HG02852 (cell line): ENCODE measurements around the gene DCBLD2.
"Not testable (repeated sequence)": the region's sequence is repeated elsewhere in the genome, so short reads cannot be mapped to it uniquely, and the experiment has no call there.

Source experiments
- ATAC-seq: cut with Tn5 transposase; IDR thresholded peaks from one replicate; pipeline ENCODE4 v1.9.1; 2021; ENCODE audit warnings: mild to moderate bottlenecking, moderate library complexity; ENCODE audit not compliant: unreplicated experiment

The DCBLD2 gene

DNA sequence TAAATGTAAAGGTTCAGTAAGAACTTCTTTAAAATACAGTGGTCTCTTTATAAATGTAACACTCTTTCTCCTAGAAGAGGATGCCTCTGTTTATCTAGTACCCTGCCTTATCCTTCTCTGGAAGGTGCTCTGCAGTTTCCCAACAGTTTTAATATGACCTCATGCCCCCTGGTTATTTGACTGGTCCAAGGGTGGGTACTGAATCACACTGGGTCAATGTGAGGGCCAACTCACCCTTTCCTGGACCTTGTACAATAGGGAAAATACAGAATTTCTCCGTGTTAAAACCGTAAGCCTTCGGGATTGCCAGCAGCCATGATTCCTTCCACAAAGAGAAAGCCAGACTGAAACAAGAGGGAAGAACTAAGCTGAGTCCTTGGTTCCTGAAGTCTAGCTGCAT, 9.2 kb downstream of the DCBLD2 start:
- ATAC-seq, result no peak

DNA sequence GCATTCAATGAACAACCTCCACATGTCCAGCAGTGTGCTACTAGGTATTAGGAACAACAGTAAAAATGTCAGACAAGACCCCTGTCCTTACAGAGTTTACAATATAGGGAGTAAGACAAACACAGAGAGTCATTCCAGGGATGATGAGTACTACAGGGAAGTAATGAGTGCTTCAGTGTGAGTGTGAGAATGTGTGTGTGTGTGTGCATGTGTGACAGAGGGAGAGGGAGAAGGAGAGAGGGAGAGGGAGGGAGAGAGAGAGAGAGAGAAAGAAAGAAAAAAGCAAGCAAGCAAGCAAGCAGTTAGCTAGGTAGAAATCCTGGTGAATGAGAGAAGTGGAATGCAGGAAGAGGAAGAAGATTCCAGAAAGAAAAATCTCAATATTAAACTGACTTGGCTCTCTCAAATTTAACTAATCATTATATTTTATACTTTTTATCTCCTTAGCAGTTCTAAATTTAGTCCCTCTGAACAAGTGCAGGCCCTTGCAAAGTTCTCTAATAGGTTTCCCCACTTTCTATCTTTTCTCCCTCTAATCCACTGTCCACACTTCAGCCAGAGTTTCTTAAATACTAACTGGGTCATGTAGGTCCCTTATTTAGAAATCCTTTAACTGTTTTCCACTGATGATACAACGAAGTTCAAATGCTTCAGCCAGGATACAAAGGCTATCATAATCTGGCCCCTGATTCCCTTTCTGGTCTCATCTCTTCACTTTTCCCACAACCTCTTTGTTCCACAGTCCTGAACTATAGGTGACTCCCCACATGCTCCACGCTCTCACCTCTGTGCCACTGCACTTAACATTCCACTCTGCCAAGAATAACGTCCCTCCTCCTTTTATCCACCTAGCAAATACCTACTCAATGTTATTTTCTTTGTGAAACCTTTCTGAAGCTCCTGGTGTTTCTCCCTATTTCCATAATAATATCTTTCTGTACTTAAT, 10.3 kb downstream of the DCBLD2 start:
- no peak for ATAC-seq

DNA sequence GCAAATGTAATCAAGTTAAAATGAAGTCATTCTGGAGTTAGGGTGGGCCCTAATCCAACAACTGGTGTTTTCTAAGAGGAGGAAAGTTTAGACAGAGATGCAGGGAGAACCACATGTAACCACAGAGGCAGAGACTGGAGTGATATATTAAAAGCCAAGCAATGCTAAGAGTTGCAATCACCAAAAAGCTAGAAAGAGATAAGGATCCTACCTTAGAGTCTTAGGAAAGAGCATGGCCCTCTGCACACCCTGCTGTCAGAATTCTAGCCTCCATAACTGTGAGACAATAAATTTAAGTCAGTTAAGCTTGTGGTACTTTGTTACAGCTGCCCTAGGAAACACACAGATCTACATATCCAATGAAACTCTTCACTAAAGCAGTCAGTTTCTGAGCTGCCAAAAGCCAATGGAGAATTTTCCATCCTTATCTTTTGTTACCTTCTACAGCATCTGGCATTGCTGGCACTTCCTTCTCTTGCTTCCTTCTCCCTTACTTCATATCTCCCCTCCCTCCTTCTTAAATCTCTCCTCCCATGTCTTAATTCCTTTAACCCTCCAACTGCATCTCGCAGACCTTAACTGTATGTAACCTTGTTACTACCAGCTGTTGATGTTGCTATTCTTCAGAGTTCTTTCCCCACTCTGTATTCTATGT, 11.2 kb downstream of the DCBLD2 start:
- no peak for ATAC-seq

DNA sequence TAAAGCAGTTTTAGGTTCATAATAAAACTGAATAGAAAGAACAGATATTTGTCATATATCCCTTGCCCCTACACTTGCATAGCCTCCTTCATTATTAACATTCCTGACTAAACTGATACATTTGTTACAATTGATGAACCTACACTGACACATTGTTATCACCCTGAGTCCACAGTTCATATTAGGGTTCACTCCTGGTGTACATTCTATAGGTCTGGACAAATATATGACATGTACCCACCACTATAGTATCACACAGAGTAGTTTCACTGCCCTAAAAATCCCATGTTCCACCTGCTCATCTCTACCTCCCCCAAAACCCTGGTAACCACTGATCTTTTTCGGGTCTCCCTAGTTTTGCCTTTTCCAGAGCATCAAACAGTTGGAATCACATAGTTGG, 13.8 kb downstream of the DCBLD2 start:
- ATAC-seq, result no peak

DNA sequence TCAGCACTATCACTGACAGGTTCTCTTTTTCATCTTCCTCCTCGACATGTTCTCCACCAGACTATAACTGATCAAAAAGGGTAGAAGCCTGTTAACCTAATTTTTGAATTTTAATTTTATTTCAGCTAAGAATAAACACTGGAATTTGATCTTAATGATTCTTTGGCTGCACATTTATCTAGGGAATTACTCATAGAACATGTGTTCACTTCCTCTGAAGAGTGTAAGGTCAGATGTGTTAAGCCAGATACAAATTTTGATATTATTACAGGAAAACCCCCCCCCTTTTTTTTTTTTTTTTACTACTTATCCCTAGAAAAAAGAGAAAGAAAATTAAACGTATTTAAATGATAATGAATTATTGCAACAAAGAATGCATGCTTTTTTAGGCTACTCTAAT, 15.0 kb downstream of the DCBLD2 start:
- ATAC-seq, result no peak

DNA sequence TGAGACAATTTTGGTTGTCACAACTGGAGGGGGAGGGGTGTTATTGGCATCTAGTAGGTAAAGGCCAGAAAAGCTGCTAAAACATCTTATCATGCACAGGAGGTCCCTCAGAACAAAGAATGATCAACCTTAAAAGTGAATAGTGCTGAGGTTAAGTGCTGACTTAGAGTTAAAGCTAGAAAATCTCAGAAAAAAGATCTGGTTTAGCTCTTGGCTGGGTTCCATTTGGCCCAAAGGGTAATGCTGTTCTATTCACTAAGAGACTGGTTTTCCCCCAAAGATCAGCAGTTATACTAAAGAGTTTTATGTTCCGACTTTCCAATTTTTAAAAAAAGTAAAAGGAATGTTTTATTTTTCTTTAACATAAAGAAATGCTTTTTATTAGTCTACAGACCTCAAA, 15.6 kb downstream of the DCBLD2 start:
- ATAC-seq, result no peak

DNA sequence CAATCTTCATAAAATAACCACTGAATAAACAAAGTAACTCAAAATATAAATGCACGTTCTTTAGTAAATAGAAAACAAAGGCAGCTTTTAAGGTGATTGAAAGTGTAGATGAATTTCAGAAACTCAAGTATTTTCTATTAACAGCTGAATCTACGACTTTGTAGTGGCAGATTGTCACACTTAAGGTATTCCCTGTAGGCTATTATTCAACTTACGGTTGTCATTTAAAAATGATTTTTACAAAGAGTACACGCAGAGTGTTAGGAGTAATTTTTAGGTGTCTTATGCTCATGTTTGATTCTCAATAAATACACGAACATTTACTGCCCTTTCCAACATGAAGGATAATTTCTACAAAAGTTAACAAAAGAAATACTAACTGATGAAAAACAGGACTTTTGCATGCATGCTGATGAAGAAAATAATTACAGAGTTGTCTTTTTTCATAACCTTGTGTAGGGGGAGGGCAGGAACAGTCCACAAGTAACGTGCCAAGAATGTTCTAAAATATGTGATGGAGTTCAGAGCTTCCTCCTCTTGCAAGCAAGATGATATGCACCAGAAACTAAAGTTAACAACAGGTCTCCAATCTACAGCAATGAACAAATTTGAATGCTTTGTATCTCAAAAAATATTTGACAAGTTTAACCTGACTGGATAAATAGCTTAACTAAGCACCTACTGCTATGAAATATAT, 16.7 kb downstream of the DCBLD2 start:
- ATAC-seq, result no peak

DNA sequence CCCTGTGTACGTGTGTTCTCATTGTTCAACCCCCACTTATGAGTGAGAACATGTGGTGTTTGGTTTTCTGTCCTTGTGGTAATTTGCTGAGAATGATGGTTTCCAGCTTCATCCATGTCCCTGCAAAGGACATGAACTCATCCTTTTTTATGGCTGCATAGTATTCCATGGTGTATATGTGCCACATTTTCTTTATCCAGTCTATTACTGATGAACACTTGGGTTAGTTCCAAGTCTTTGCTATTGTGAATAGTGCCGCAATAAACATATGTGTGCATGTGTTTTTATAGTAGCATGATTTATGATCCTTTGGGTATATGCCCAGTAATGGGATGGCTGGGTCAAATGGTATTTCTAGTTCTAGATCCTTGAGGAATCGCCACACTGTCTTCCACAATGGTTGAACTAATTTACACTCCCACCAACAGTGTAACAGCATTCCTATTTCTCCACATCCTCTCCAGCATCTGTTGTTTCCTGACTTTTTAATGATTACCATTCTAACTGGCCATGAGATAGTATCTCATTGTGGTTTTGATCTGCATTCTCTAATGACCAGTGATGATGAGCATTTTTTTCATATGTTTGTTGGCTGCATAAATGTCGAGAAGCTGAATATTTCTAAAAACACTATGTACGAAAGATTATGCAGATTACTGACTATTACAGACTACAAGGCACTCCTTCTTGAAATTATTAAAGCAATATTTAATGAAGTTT, 18.7 kb downstream of the DCBLD2 start:
- not testable (repeated sequence) for ATAC-seq

DNA sequence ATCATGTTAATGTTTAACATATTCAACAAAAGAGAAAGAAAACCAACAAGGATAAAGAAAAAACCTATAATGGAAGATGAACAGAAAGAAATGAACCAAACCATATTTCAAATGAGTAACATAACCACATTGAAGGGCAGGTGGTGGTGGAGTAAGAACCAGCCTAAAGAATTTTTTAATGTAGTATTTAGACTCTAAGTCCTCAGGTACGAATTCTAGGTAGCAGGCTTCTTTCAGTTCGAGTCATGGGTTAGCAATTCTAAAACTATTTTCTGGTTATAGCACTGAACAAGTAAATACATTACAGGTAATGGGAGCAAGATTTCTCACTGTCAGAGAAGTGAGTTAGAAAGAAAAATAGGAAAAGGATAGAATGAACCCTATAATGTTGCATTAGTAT, 24.4 kb downstream of the DCBLD2 start:
- no peak for ATAC-seq

DNA sequence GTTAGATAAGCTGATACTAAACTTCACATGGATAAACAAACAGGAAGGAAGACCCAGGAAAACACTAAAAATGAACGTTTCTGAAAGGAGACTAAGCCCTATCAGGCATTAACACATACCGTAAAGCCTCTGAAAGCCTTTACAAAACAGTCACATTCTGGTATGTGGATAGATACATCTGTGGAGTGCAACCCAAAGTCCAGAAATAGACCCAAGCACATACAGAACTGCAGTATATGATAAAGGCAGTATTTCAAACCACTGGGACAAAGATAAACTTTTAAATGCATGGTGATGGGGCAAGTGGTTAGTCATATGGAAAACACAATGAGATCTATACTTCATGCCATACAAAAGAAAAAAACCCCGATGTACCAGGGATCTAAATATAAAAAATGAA, 26.0 kb downstream of the DCBLD2 start:
- no peak for ATAC-seq

DNA sequence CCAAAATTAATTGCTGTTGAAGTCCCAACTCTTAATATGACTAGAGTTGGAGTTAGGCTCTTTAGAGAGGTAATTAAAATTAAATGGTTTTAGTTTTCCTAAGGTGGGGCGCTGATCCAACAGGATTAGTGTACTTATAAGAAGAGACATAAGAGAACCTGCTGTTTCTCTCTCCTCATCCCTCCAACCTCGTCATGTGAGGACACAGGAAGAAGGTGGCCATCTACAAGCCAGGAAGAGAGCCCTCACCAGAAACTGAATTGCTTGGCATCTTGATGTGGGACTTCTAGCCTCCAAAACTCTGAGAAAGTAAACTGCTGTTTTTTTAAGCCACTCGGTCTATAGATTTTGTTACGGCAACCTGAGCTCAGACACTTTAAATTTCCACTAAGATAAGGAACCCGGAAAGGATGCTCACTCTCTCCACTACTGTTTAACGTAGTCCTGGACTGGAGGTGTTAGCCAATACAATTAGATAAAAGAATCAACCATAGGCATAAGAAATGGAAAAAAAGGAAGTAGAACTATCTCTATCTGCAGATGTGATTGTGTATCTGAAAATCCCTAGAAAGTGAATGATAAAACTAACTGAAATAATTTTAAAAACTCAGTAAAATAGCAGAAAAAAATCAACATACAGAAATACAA, 26.8 kb downstream of the DCBLD2 start:
- ATAC-seq, result no peak

DNA sequence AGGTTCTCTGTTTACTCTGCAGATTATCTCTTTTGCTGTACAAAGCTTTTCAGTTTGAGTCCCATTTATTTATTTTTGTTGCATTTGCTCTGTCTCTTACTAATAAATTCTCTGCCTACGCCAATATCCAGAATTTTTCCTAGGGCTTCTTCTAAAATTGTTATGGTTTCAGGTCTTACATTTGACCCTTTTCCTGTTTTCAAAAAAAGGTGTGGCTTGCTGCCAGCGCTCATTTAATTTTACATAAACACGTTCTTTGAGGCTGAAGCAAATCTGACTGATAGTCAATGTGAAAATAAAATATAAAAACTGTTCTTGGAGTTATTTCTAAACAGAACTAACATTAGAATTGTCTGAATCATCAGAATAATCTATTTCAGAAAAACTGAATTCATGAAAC, 32.1 kb downstream of the DCBLD2 start:
- ATAC-seq, result no peak

DNA sequence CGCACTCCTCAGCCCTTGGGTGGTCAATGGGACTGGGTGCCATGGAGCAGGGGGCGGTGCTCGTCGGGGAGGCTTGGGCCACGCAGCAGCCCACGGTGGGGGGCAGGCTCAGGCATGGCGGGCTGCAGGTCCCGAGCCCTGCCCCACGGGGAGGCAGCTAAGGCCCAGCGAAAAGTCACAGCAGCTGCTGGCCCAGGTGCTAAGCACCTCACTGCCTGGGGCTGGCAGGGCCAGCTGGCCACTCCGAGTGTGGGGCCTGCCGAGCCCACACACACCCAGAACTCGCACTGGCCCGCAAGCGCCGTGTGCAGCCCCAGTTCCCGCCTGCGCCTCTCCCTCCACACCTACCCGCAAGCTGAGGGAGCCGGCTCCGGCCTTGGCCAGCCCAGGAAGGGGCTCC, 43.5 kb downstream of the DCBLD2 start:
- ATAC-seq, result not testable (repeated sequence)

DNA sequence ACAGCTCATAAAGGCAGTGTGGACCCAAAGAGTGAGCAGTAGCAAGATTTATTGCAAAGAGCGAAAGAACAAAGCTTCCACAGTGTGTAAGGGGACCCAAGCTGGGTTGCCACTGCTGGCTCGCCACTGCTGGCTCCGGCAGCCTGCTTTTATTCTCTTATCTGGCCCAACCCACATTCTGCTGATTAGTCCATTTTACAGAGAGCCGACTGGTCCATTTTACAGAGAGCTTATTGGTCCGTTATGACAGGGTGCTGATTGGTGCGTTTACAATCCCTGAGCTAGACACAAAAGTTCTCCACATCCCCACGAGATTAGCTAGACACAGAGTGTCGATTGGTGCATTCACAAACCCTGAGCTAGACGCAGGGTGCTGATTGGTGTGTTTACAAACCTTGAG, 44.2 kb downstream of the DCBLD2 start:
- ATAC-seq, result not testable (repeated sequence)

DNA sequence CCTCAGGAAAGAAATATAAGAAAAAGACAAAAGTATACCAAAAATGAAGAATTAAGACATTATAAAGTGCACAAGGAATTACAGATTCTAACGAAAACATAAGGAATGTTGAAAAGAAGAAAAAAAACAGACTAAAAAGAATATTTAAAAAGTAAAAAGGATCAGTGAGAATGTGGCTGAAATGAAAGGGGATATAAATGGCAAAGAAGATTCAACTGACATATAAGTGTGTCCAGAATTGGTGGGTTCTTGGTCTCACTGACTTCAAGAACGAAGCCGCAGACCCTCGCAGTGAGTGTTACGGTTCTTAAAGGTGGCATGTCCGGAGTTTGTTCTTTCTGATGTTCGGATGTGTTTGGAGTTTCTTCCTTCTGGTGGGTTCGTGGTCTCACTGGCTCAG, 44.8 kb downstream of the DCBLD2 start:
- no peak for ATAC-seq

DNA sequence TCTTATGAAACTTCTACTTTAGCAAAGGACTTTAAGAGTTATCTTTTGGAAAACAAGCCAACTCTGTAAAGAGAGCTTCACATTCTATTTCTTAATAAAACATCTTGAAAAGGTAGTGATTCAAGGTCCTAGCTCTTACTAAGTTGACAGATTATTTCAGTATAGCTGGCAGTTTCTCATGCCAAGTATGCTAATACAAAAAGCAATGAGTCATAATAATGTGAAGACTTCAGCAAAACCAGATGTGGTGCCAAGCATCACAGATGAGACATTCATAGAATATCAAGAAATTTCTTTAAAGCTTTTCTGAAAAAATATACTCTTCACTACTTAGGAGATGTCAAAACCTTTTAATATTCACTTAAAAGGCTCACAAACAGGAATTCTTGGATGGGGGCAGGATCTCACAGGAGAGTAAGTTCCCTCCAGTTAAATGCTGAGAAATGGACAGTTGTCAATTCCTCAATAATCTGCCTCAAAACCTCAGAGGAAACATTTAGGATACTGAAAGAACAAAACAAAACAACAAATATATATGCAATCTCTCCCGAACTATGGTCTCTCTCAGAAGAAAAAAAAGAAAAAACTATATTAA, 45.6 kb downstream of the DCBLD2 start:
- no peak for ATAC-seq

DNA sequence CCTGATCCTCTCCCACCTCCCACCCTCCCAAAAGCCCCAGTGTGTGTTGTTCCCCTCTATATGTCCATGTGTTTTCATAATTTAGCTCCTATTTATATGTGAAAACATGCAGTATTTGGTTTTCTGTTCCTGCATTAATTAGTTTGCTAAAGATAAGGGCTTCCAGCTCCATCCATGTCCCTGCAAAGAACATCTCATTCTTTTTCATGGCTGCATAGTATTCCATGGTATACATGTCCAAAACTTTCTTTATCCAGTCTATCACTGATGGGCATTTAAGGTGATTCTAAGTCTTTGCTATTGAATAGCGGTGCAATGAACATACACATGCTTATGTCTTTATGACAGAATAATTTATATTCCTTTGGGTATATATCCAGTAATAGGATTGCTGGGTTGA, 53.4 kb downstream of the DCBLD2 start:
- ATAC-seq, result no peak

DNA sequence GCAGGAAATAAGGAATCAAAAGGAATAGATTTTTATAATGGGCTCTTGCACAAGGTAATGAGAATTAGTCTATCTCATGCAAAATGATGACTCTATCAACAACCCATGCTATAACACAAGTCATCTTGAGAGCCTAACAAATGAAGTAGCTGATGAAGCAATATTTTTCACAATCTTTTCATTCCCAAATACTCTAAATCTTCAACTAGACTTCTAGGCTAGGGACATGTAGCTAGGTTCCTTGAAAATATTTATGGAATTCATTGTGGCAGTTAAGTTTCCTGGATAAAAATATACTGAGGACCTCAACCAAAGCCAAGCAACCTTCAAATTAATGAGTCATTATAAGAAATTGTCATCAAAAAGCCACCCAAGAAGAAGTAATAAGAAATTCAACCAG, 55.4 kb downstream of the DCBLD2 start:
- no peak for ATAC-seq

DNA sequence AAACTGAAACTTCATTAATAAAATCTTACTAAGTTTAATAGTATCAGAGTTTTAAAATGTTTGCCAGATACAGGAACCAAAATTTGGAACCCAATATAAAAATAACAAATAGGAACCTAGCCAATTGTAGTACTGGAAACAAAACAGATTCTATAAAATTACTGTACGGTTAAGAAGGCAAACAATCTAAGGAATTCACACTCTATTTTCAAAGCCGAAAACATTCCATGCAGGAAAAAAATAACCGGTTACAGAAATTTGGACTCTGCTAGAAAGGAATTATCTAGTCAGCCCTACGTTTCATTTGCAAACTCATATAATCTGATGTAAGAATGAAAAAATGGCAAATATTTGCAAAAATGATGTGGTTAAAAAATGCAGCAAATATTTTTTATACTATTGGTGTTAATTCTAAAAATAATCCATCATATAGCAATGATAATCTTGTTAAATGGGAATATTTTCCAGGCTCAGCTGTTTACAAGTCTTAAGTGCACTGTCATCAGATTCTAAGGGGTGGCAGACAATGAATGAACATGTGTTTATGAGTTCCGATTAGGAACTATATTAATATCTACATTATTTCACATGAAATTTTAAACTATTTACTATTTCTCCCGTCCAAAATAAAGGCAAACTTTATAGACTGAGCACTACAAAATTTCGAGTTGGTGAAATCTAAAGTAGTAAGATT, 58.1 kb downstream of the DCBLD2 start:
- no peak for ATAC-seq

DNA sequence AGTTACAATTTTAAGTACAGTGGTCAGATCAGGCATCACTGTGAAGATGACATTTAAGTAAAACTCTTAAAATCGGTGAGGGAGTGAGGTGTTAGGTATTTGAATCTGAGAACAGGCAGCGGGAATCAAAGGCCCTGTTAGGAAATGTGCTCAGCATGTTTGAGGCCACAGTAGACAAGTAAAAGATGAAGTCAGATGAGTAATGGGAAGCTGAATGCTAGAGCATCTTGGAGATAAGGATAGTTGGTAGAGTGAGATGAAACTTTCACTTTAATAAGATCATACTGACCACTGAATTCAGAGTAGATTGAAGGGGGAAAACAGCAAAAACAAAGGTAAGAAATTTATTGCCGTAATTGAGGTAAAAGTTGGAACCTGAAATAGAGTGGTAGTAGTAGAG, 61.6 kb downstream of the DCBLD2 start:
- ATAC-seq, result no peak
